Fibroblast of mammary gland (primary cell): ENCODE data around the gene CDC25A.

Experiments
- DNase-seq: peaks from one replicate; pipeline ENCODE4 v3.0.0-alpha.2; 2010; ENCODE audit warnings: low read depth
- H3K4me3 ChIP-seq: 2 replicates; pipeline ENCODE4 v1.5.1; 2011; ENCODE audit warnings: low read depth, mild to moderate bottlenecking, low read length, moderate library complexity; ENCODE audit not compliant: control insufficient read depth
- CTCF ChIP-seq: conservative IDR thresholded peaks from 2 replicates; pipeline ENCODE4 v1.5.1; 2011; ENCODE audit warnings: low read depth, low read length, inconsistent platforms; ENCODE audit not compliant: control insufficient read depth, insufficient read depth

Gene CDC25A

GRCh38 chr3:48140936-48141603 lies 47.1 kb downstream of the CDC25A start:
- no peak overlapping the region for H3K4me3 ChIP-seq
- DNase-seq = no peak
- TF ChIP-seq CTCF = no peak

GRCh38 chr3:48140336-48140757 lies 47.9 kb downstream of the CDC25A start:
- H3K4me3 ChIP-seq = no peak overlapping the region
- TF ChIP-seq CTCF = no peak
- DNase-seq = no peak

GRCh38 chr3:48137425-48137999 lies 50.7 kb downstream of the CDC25A start:
- no peak overlapping the region for H3K4me3 ChIP-seq
- no peak for TF ChIP-seq CTCF
- no peak for DNase-seq

GRCh38 chr3:48135552-48136495 lies 52.4 kb downstream of the CDC25A start:
- no peak for DNase-seq
- no peak overlapping the region for H3K4me3 ChIP-seq
- TF ChIP-seq CTCF = no peak

GRCh38 chr3:48130321-48130904 lies 57.8 kb downstream of the CDC25A start:
- no peak overlapping the region for H3K4me3 ChIP-seq
- peak; percentile 89 for DNase-seq
- TF ChIP-seq CTCF = no peak

GRCh38 chr3:48129921-48130320 lies 58.3 kb downstream of the CDC25A start:
- no peak for TF ChIP-seq CTCF
- H3K4me3 ChIP-seq = no peak overlapping the region
- DNase-seq = peak; percentile 48
